ENCODE measurements around the gene BTD. TPM values are rescaled to one million over a fixed set of nuclear protein-coding genes. Genes with fewer than 3 reads are reported as not detected.

Gene BTD, protein sequence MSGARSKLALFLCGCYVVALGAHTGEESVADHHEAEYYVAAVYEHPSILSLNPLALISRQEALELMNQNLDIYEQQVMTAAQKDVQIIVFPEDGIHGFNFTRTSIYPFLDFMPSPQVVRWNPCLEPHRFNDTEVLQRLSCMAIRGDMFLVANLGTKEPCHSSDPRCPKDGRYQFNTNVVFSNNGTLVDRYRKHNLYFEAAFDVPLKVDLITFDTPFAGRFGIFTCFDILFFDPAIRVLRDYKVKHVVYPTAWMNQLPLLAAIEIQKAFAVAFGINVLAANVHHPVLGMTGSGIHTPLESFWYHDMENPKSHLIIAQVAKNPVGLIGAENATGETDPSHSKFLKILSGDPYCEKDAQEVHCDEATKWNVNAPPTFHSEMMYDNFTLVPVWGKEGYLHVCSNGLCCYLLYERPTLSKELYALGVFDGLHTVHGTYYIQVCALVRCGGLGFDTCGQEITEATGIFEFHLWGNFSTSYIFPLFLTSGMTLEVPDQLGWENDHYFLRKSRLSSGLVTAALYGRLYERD
- total RNA-seq = 23.8 and 30.4 TPM in 2 replicates

DNA sequence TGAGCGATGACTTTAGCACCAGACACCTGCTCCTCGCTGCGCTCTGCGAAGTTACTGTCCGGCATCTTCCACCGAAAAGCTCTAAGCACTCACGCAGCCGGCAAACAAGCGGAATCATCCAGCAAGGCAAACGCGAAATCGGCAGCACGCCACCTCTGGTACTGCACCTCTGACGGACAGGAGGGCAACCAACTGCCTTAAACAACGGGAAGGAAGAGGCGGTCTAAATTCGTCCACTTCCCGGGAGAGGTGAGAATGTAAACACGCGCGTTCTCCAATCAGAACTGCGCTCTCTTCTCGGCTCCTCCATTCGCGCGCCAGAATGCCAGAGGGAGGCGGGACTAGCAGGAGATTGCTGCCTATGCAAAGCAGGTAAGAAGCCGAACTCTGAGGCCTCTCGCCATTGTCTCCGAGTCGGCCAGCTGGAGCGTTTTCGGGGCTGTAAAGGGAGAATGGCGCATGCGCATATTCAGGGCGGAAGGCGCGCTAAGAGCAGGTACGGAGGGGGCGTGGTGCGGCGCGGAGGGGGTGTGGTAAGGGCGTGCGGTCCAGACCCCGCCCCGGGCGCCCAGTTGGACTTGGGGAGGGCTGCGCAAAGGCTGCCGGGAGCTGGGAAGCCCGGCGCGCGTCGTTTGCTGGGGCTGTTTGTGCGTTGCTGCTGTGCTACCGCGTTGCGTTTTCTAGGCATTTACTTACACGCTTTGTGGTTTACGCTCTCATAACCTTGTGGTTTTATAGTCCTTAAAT, at the start of gene BTD, which contains the start of gene HACL1:
Gene BTD (plus strand): TSS at position 347 of the 747 bp plus-strand sequence. CDS start 33,695 bp downstream, outside the sequence.
Gene HACL1 (minus strand): TSS at position 171 of the 747 bp plus-strand sequence. CDS start 106 bp downstream, at position 65.

Small RNA genes within 50 kb of the gene (small RNA-seq; reads per million reads assigned to genes)
- not detected for gene MIR3134 (ENCODE audit: low replicate concordance)

Other genes with a start within 250 kb of the BTD start
- gene METTL6, start 174.2 kb upstream of the BTD start, total RNA-seq = 21.3 and 28.2 TPM in 2 replicates
- 29.5 and 33.8 TPM in 2 replicates for gene EAF1, start 174.1 kb upstream of the BTD start, total RNA-seq
- gene COLQ, start 80.0 kb upstream of the BTD start, total RNA-seq = 0.29 and 0.66 TPM in 2 replicates
- 23.0 and 26.0 TPM in 2 replicates for gene HACL1, start 176 bp upstream of the BTD start, total RNA-seq
- gene ANKRD28, start 196.2 kb downstream of the BTD start, total RNA-seq = 85.6 and 202 TPM in 2 replicates

All from placental pericyte (primary cell).